HepG2 (cell line): ENCODE measurements around the gene RBM3. TPM values are rescaled to one million over a fixed set of nuclear protein-coding genes. Genes with fewer than 3 reads are reported as not detected.

Experiments used
- ATAC-seq: fragments of 200-7000 bp; cut with Tn5 transposase; 3 replicates; pipeline ENCODE4 v1.9.1; 2020; ENCODE audit warnings: mild to moderate bottlenecking, moderate library complexity
- BruUV-seq: library from RNA; stranded (reverse); fragments of 400-500 nt; replicated peaks from 2 replicates; lab custom pipeline; 2021; lab: Mats Ljungman, UMichigan
- CTCF ChIA-PET: fragments of 300-600 bp; formaldehyde crosslinking; extraction: SDS; loops from one replicate; lab custom pipeline; 2021; ENCODE audit warnings: low total read pairs, inconsistent platforms, low intra/inter-chr PET ratio; lab: Yijun Ruan, JAX
- POLR2A ChIA-PET: fragments of 350-600 bp; sonication (Branson Sonifier 250); formaldehyde crosslinking; loops from one replicate; lab custom pipeline; 2020; ENCODE audit warnings: antibody characterized with exemption, inconsistent platforms; lab: Yijun Ruan, JAX
- DNase-seq: peaks from one replicate; pipeline ENCODE4 v3.0.0-alpha.2; 2015; ENCODE audit warnings: low spot score
- FAIRE-seq: peaks from 3 replicates; lab custom pipeline; 2011; peaks lifted over from hg19 to GRCh38; lab: Jason Lieb, UNC
- H2AFZ ChIP-seq: one replicate; pipeline ENCODE4 v1.6.1; 2011; ENCODE audit warnings: low read length, inconsistent platforms
- H3K27ac ChIP-seq: fragments of 300-600 bp; 3 replicates; pipeline ENCODE4 v1.8.0; 2011; ENCODE audit warnings: mixed run types, mild to moderate bottlenecking, mixed read lengths, low read length, inconsistent platforms; ENCODE audit not compliant: insufficient read depth; ENCODE audit errors: extremely low read length
- H3K27me3 ChIP-seq, 2 experiments: fragments of 200-600 bp in 1 of 2; 2 replicates in 1 of 2; 3 replicates in 1 of 2; pipeline versions ENCODE4 v1.6.0 to v1.8.0; 2011; ENCODE audit warnings: low read length in 2 of 2, mild to moderate bottlenecking in 2 of 2, moderate library complexity in 2 of 2, inconsistent platforms in 1 of 2; ENCODE audit not compliant: insufficient read depth in 2 of 2, control insufficient read depth in 1 of 2
- H3K36me3 ChIP-seq, 2 experiments: fragments of 200-600 bp in 1 of 2; replicated peaks in 1 of 2; 2 replicates in 1 of 2; 3 replicates in 1 of 2; pipeline versions ENCODE4 v1.5.1 to v1.8.0; 2011; ENCODE audit warnings: low read length in 2 of 2, inconsistent platforms in 1 of 2; ENCODE audit not compliant: insufficient read depth in 2 of 2, control insufficient read depth in 1 of 2
- H3K4me1 ChIP-seq: 2 replicates; pipeline ENCODE4 v1.5.1; 2012; ENCODE audit warnings: low read length, inconsistent platforms; ENCODE audit not compliant: insufficient read depth
- H3K4me2 ChIP-seq: 2 replicates; pipeline ENCODE4 v1.6.0; 2011; ENCODE audit warnings: low read depth, low read length, inconsistent platforms
- H3K4me3 ChIP-seq, 3 experiments: fragments of 200-600 bp in 1 of 3; sonication (generic), shearing (Covaris generic) in 1 of 3; replicated peaks in 1 of 3; 2 replicates each; pipeline ENCODE4 v1.5.1; 2011 to 2016; ENCODE audit warnings: low read length in 3 of 3, inconsistent platforms in 2 of 3, low read depth in 2 of 3, mild to moderate bottlenecking in 2 of 3, control low read depth in 1 of 3, mixed read lengths in 1 of 3; ENCODE audit not compliant: insufficient read depth in 1 of 3
- H3K79me2 ChIP-seq: one replicate; pipeline ENCODE4 v1.6.1; 2011; ENCODE audit warnings: low read length, inconsistent platforms; ENCODE audit not compliant: insufficient read depth
- H3K9ac ChIP-seq: 2 replicates; pipeline ENCODE4 v1.6.0; 2011; ENCODE audit warnings: mild to moderate bottlenecking, low read depth, low read length, inconsistent platforms; ENCODE audit not compliant: insufficient read depth
- H3K9me3 ChIP-seq: 2 replicates; pipeline ENCODE4 v1.5.1; 2012; ENCODE audit warnings: mild to moderate bottlenecking, low read length
- H4K20me1 ChIP-seq: 2 replicates; pipeline ENCODE4 v1.6.0; 2011; ENCODE audit warnings: inconsistent platforms, mild to moderate bottlenecking, low read length, moderate library complexity; ENCODE audit not compliant: insufficient read depth
- ELF3 ChIP-seq: IDR thresholded peaks from 2 replicates; pipeline ENCODE4 v1.6.1; 2016; ENCODE audit warnings: missing genetic modification reagents, missing compliant biosample characterization
- ETV5 ChIP-seq: IDR thresholded peaks from 2 replicates; pipeline ENCODE4 v1.6.1; 2018; ENCODE audit warnings: missing biosample characterization, missing genetic modification reagents, inconsistent platforms, borderline replicate concordance
- GABPB1 ChIP-seq: IDR thresholded peaks from 2 replicates; pipeline ENCODE4 v1.6.1; 2016; ENCODE audit warnings: mild to moderate bottlenecking, missing genetic modification reagents, moderate library complexity, missing compliant biosample characterization
- HOXA3 ChIP-seq: sonication (generic); formaldehyde crosslinking; IDR thresholded peaks from 2 replicates; pipeline ENCODE4 v1.5.0; 2020; ENCODE audit warnings: missing genetic modification reagents
- KLF16 ChIP-seq, 2 experiments: sonication (generic) in 1 of 2; formaldehyde crosslinking in 1 of 2; IDR thresholded peaks; 2 replicates each; pipeline versions ENCODE4 v1.6.1 to v1.8.0; 2016 to 2023; ENCODE audit warnings: missing genetic modification reagents in 2 of 2, missing compliant biosample characterization in 1 of 2
- MED1 ChIP-seq: sonication (generic); formaldehyde crosslinking; IDR thresholded peaks from 2 replicates; pipeline ENCODE4 v1.4.0; 2020; ENCODE audit warnings: missing genetic modification reagents
- POLR2G ChIP-seq: fragments of 200-400 bp; formaldehyde crosslinking; IDR thresholded peaks from 2 replicates; pipeline ENCODE4 v1.6.1; 2018; ENCODE audit warnings: mild to moderate bottlenecking, low read depth, low read length, moderate library complexity
- RARA ChIP-seq: IDR thresholded peaks from 2 replicates; pipeline ENCODE4 v1.6.1; 2016; ENCODE audit warnings: missing genetic modification reagents, missing compliant biosample characterization
- RXRB ChIP-seq: IDR thresholded peaks from 2 replicates; pipeline ENCODE4 v1.6.1; 2016; ENCODE audit warnings: borderline replicate concordance, missing genetic modification reagents, missing compliant biosample characterization
- TAF1 ChIP-seq: sonication (generic); formaldehyde crosslinking; IDR thresholded peaks from 2 replicates; pipeline ENCODE4 v1.4.0; 2020; ENCODE audit warnings: missing genetic modification reagents
- TBX3 ChIP-seq: fragments of 450-650 bp; IDR thresholded peaks from 2 replicates; pipeline ENCODE4 v1.6.1; 2017; ENCODE audit warnings: antibody characterized with exemption, mild to moderate bottlenecking, inconsistent platforms, borderline replicate concordance
- TEAD3 ChIP-seq: optimal IDR thresholded peaks from 2 replicates; pipeline ENCODE3; 2016; ENCODE audit warnings: borderline replicate concordance
- ZMYM3 ChIP-seq: sonication (generic); formaldehyde crosslinking; IDR thresholded peaks from 2 replicates; pipeline ENCODE4 v1.5.1; 2020; ENCODE audit warnings: mild to moderate bottlenecking, missing genetic modification reagents
- ZNF33B ChIP-seq: sonication (generic); formaldehyde crosslinking; IDR thresholded peaks from 2 replicates; pipeline ENCODE4 v1.5.1; 2020; ENCODE audit warnings: mild to moderate bottlenecking, missing genetic modification reagents
- ZNF383 ChIP-seq: sonication (generic); formaldehyde crosslinking; IDR thresholded peaks from 2 replicates; pipeline ENCODE4 v1.4.0; 2020; ENCODE audit warnings: missing genetic modification reagents, mild to moderate bottlenecking, borderline replicate concordance
- WGBS: methylation state at CpG from one replicate; pipeline ENCODE4 v1.1.6; 2017; ENCODE audit warnings: low lambda C conversion rate; 5-methylcytosine and 5-hydroxymethylcytosine counted together
- in situ Hi-C: cut with HindIII; loops from 2 replicates; pipeline ENCODE4 v1.10.0; 2017; ENCODE audit warnings: low pct_unique_long_range_greater_than_20kb; ENCODE audit not compliant: extremely low pct_ligation_motif_present
- intact Hi-C: fragments of 100-400 bp; cut with micrococcal nuclease; formaldehyde crosslinking; loops from one replicate; pipeline ENCODE4 v1.10.0; 2022; ENCODE audit not compliant: unreplicated experiment
- polyA plus RNA-seq, 8 experiments: library from polyadenylated mRNA; depleted of rRNA in 3 of 8; stranded (reverse) in 7 of 8; unstranded in 1 of 8; fragments of >200 nt; fragmentation: Illumina TruSeq in 4 of 8; extraction: Trizol in 4 of 8; gene quantifications; 2 replicates each; pipeline versions ENCODE4 v1.2.1 to v1.2.3, GENCODE V29; 2011 to 2016; ENCODE audit warnings: low read depth in 4 of 8, missing spikeins in 1 of 8, mixed read lengths in 1 of 8; ENCODE audit not compliant: insufficient read depth in 1 of 8
- total RNA-seq, 5 experiments: library from RNA; depleted of rRNA; stranded (reverse); fragments of >200 nt; fragmentation: Illumina TruSeq; extraction: Trizol; gene quantifications; 2 replicates each; pipeline ENCODE4 v1.2.3, GENCODE V29; 2016; ENCODE audit warnings: low read depth in 1 of 5
- TF ChIP-seq, protein P1 (sequence below): sonication (generic); formaldehyde crosslinking; IDR thresholded peaks from 2 replicates; pipeline ENCODE4 v1.4.0; 2020; ENCODE audit warnings: missing genetic modification reagents
- TF ChIP-seq, protein P2 (sequence below): sonication (generic); formaldehyde crosslinking; IDR thresholded peaks from 2 replicates; pipeline ENCODE4 v1.8.0; 2022; ENCODE audit warnings: mild to moderate bottlenecking, missing genetic modification reagents, moderate library complexity

RBM3 gene
- total and polyA plus RNA-seq, 2 of the 13 experiments (the other 11 are each of a cell fraction or from before 2014, with no cell fraction given) = 123 to 182 TPM

GRCh38 chrX:48590203-48591103 is 16.2 kb downstream of the RBM3 start (continued):
- TF ChIP-seq, protein P1, sequence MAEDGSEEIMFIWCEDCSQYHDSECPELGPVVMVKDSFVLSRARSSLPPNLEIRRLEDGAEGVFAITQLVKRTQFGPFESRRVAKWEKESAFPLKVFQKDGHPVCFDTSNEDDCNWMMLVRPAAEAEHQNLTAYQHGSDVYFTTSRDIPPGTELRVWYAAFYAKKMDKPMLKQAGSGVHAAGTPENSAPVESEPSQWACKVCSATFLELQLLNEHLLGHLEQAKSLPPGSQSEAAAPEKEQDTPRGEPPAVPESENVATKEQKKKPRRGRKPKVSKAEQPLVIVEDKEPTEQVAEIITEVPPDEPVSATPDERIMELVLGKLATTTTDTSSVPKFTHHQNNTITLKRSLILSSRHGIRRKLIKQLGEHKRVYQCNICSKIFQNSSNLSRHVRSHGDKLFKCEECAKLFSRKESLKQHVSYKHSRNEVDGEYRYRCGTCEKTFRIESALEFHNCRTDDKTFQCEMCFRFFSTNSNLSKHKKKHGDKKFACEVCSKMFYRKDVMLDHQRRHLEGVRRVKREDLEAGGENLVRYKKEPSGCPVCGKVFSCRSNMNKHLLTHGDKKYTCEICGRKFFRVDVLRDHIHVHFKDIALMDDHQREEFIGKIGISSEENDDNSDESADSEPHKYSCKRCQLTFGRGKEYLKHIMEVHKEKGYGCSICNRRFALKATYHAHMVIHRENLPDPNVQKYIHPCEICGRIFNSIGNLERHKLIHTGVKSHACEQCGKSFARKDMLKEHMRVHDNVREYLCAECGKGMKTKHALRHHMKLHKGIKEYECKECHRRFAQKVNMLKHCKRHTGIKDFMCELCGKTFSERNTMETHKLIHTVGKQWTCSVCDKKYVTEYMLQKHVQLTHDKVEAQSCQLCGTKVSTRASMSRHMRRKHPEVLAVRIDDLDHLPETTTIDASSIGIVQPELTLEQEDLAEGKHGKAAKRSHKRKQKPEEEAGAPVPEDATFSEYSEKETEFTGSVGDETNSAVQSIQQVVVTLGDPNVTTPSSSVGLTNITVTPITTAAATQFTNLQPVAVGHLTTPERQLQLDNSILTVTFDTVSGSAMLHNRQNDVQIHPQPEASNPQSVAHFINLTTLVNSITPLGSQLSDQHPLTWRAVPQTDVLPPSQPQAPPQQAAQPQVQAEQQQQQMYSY (CRISPR knock-in tag) = peak; percentile 82
- TF ChIP-seq ZMYM3 (peak; percentile 83), TAF1 (CRISPR knock-in tag) (0 out of 2 replicates have a peak, but pooled peaks have one; percentile 13), POLR2G (no peak; the same call in 1 of the 2 replicates)
- TF ChIP-seq, protein P2, sequence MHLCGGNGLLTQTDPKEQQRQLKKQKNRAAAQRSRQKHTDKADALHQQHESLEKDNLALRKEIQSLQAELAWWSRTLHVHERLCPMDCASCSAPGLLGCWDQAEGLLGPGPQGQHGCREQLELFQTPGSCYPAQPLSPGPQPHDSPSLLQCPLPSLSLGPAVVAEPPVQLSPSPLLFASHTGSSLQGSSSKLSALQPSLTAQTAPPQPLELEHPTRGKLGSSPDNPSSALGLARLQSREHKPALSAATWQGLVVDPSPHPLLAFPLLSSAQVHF = no peak

GRCh38 chrX:48591255-48591791 is 17.0 kb downstream of the RBM3 start:
- Histone ChIP-seq H3K27ac (peak overlapping the region; percentile 43), H3K4me1 (peaks cover 35% of the 10 kb centered on the region), H3K9me3 (no peaks in the 10 kb centered on the region), H4K20me1 (no peaks in the 10 kb centered on the region), H2AFZ (no peak overlapping the region), H3K4me3 (no peak overlapping the region), H3K36me3 (no peaks in the 10 kb centered on the region), H3K4me2 (peak overlapping the region; percentile 32; the same call in 1 of the 2 replicates), H3K27me3 (no peaks in the 10 kb centered on the region), H3K9ac (0 out of 2 replicates have a peak overlapping the region, but pooled peaks have one; percentile 15), H3K79me2 (no peaks in the 10 kb centered on the region)
- POLR2A ChIA-PET = interaction anchor here (1.1 to 1.9 kb wide), 3 partner anchors 13 to 85 kb away, joined by 4 to 8 read pairs (median 7); partner anchors contain the start of gene RBM3
- peak; percentile 80 for DNase-seq
- WGBS = 26% methylated on average over 9 of the region's 9 CpGs
- CTCF ChIA-PET = no interaction called here
- in situ Hi-C loops (no loop called here), intact Hi-C loops (no loop called here)
- BruUV-seq = no TSS peak
- peak; percentile 70 for FAIRE-seq
- peak; percentile 86 for ATAC-seq
- TF ChIP-seq TEAD3 (CRISPR knock-in tag) (peak; percentile 60), MED1 (peak; percentile 60; the same call in 1 of the 2 replicates), ZNF33B (CRISPR knock-in tag) (no peak), ZNF383 (CRISPR knock-in tag) (no peak), RXRB (0 out of 2 replicates have a peak, but pooled peaks have one; percentile 11), TBX3 (peak; percentile 60; the same call in 1 of the 2 replicates), KLF16 (CRISPR knock-in tag; IDR thresholded peaks at IDR 0.05) (0 out of 4 replicates have a peak, but pooled peaks of 1 of the 2 experiments have one; percentile 26), HOXA3 (CRISPR knock-in tag) (0 out of 2 replicates have a peak, but pooled peaks have one; percentile 18), ETV5 (CRISPR knock-in tag) (peak; percentile 85), ELF3 (CRISPR knock-in tag) (peak; percentile 80), GABPB1 (CRISPR knock-in tag) (peak; percentile 68), RARA (CRISPR knock-in tag) (peak; percentile 16; the same call in 1 of the 2 replicates)
- TF ChIP-seq, protein P2 = no peak
